ENCODE measurements around the gene CGAS.
"Not testable (repeated sequence)": the region's sequence is repeated elsewhere in the genome, so short reads cannot be mapped to it uniquely, and the experiment has no call there.

The CGAS gene

GRCh38 chr6:73394577-73395354, 57.3 kb downstream of the CGAS start, which contains the start of gene DDX43:
DDX43 (plus strand) TSS chr6:73394828; CDS start chr6:73394906, 78 bp downstream.
- DNase-seq, result peak; percentile 50

GRCh38 chr6:73393278-73393677, 58.8 kb downstream of the CGAS start:
- DNase-seq, result no peak

- DNase-seq, result not testable (repeated sequence)
These were observed 59.9 kb downstream of the CGAS start for GRCh38 chr6:73392188-73392587.

GRCh38 chr6:73391675-73392074, 60.4 kb downstream of the CGAS start:
- no peak for DNase-seq

- DNase-seq, result no peak
These were observed 62.2 kb downstream of the CGAS start for GRCh38 chr6:73389854-73390253.

- peak; percentile 74 for DNase-seq
These were observed 63.1 kb downstream of the CGAS start for GRCh38 chr6:73388800-73389512.

GRCh38 chr6:73388433-73388799, 63.7 kb downstream of the CGAS start:
- no peak for DNase-seq

GRCh38 chr6:73382462-73383113, 69.5 kb downstream of the CGAS start:
- DNase-seq, result no peak

- DNase-seq, result not testable (repeated sequence)
These were observed 70.6 kb downstream of the CGAS start for GRCh38 chr6:73381531-73381930.

GRCh38 chr6:73377225-73377624, 74.9 kb downstream of the CGAS start:
- DNase-seq, result no peak

- no peak for DNase-seq
These were observed 76.9 kb downstream of the CGAS start for GRCh38 chr6:73375216-73375615.
